SH-SY5Y (cell line): ENCODE measurements around the gene ASPHD1.

Source experiments
- GATA2 ChIP-seq: IDR thresholded peaks from 2 replicates; pipeline ENCODE4 v1.6.1; 2011; ENCODE audit warnings: mild to moderate bottlenecking, low read depth, low read length
- GATA3 ChIP-seq: IDR thresholded peaks from 2 replicates; pipeline ENCODE4 v1.6.1; 2011; ENCODE audit warnings: low read depth, mild to moderate bottlenecking, low read length, moderate library complexity

GRCh38 chr16:29883987-29884386 lies 16.3 kb upstream of the ASPHD1 start:
- no peak for TF ChIP-seq GATA2
- no peak for TF ChIP-seq GATA3
